ENCODE data around the gene OR6X1. TPM values are rescaled to one million over a fixed set of nuclear protein-coding genes. Genes with fewer than 3 reads are reported as not detected.

The OR6X1 gene, protein sequence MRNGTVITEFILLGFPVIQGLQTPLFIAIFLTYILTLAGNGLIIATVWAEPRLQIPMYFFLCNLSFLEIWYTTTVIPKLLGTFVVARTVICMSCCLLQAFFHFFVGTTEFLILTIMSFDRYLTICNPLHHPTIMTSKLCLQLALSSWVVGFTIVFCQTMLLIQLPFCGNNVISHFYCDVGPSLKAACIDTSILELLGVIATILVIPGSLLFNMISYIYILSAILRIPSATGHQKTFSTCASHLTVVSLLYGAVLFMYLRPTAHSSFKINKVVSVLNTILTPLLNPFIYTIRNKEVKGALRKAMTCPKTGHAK
- not detected for total RNA-seq
- polyA plus RNA-seq: not detected

DNA sequence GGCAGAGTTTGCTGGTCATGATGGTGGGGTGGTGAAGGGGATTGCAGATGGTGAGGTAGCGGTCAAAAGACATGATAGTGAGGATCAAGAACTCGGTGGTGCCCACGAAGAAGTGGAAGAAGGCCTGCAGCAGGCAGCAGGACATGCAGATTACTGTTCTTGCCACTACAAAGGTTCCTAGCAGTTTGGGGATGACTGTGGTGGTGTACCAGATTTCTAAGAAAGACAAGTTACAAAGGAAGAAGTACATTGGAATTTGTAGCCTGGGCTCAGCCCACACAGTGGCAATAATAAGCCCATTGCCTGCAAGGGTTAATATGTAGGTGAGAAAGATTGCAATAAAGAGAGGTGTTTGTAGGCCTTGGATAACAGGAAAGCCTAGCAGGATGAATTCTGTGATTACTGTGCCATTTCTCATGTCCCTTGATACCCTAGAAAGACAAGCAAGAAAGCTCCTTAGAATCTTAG lies at the start of gene OR6X1:
Gene OR6X1 (minus strand): TSS at position 418 of the 468 bp plus-strand sequence. CDS start 0 bp downstream, at position 418.
- intact Hi-C loops (cut with DNase I): no loop called here
- H3K4me1 ChIP-seq: no peaks in the 10 kb centered on the region
- H3K27ac ChIP-seq: no peak within 1 kb of the TSS
- TF ChIP-seq, protein P1, sequence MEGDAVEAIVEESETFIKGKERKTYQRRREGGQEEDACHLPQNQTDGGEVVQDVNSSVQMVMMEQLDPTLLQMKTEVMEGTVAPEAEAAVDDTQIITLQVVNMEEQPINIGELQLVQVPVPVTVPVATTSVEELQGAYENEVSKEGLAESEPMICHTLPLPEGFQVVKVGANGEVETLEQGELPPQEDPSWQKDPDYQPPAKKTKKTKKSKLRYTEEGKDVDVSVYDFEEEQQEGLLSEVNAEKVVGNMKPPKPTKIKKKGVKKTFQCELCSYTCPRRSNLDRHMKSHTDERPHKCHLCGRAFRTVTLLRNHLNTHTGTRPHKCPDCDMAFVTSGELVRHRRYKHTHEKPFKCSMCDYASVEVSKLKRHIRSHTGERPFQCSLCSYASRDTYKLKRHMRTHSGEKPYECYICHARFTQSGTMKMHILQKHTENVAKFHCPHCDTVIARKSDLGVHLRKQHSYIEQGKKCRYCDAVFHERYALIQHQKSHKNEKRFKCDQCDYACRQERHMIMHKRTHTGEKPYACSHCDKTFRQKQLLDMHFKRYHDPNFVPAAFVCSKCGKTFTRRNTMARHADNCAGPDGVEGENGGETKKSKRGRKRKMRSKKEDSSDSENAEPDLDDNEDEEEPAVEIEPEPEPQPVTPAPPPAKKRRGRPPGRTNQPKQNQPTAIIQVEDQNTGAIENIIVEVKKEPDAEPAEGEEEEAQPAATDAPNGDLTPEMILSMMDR (IDR thresholded peaks at IDR 0.05): no peak
- ATAC-seq (no peak), DNase-seq (no peak), FAIRE-seq (no peak)
- no peaks in the 10 kb centered on the region for H3K36me3 ChIP-seq
- no peaks in the 10 kb centered on the region for H3K27me3 ChIP-seq
- no peak within 1 kb of the TSS for H3K4me3 ChIP-seq
- WGBS, 2 donors: 91 to 93% methylated on average over 3 of the region's 3 CpGs
- H3K9me3 ChIP-seq: no peaks in the 10 kb centered on the region

DNA sequence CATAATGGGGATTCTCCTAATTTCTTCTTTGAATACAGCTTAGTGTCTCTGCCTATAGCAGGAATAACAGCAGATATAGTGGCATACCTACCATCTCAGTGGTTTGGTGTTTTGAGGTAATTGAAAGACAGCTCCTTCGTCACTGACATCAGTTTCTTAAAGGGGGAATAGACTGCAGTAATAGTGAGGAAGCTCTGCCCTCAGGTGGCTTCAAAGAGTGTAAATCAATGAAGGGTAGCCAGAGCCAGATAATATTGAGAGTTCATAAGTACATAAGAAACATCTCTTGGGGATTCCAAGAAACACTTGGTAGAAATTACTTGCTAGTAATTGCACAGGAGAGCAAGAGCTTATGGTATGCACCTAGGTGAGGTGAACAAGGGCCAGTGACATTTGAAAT lies 47.4 kb upstream of the OR6X1 start:
- H3K9me3 ChIP-seq: no peaks in the 10 kb centered on the region
- FAIRE-seq (no peak), ATAC-seq (no peak), DNase-seq (no peak)
- H3K4me3 ChIP-seq: no peak overlapping the region
- H3K36me3 ChIP-seq: no peaks in the 10 kb centered on the region
- no peaks in the 10 kb centered on the region for H3K27me3 ChIP-seq
- TF ChIP-seq, protein P1 (IDR thresholded peaks at IDR 0.05): no peak
- peak overlapping the region in 2 of 4 donors; percentile 24 for H3K27ac ChIP-seq
- WGBS, 2 donors: 1 to 58% methylated on average over 1 of the region's 1 CpG
- intact Hi-C loops (cut with DNase I): no loop called here
- peaks cover 11 to 13% (median 12%) of the 10 kb centered on the region in 3 donors for H3K4me1 ChIP-seq

DNA sequence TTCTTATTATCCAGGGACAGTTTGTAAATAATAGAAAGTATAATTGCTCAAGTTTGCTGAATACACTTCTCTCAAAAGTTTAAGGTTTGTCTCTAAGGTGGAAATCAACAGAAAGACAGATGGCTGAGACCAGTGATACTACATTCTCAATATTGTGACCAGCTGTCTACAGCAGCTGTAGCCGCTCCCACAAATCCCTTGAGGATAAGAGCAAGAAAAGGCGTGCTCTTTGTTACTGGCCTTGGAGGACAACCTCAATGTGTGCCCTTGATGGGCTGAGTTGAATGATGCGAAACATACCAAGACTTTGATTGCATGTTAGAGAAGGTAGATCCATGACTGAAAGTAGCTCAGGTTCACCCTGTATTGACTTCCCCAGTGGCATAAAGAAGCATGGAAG lies 45.7 kb upstream of the OR6X1 start:
- H3K9me3 ChIP-seq: no peaks in the 10 kb centered on the region
- DNase-seq (peak in 4 of 6 donors; percentile 32 to 74 (median 54)), ATAC-seq (peak; percentile 16 to 48 (median 44)), FAIRE-seq (no peak)
- TF ChIP-seq, protein P1 (IDR thresholded peaks at IDR 0.05): no peak
- H3K36me3 ChIP-seq: no peaks in the 10 kb centered on the region
- H3K4me1 ChIP-seq: peaks cover 11 to 18% (median 12%) of the 10 kb centered on the region in 3 donors
- peak overlapping the region in 1 of 4 donors; percentile 27 for H3K4me3 ChIP-seq
- no peaks in the 10 kb centered on the region for H3K27me3 ChIP-seq
- peak overlapping the region; percentile 40 to 88 (median 86) for H3K27ac ChIP-seq
- intact Hi-C loops (cut with DNase I): no loop called here
- 33 to 45% methylated on average over 3 of the region's 3 CpGs for WGBS, 2 donors

DNA sequence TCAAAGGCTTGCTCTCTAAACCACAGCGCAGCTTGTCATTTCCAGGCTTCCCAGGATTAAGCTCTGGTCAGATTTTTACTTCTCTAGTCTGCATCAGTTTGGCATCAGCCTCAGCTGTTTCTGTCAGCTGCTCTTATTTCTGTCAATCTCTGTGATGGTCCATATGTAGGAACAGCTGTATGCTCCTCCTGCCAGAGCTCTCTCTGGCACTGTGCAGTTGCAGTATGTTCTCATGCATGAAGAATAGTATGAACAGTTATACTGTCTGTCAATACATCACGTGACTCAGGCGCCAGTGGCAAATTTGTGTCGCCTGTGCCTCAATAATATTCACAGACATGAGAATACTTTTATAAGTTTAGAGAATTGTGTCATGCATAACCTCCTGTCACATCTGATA lies 45.1 kb upstream of the OR6X1 start:
- peak in 1 of 6 donors; percentile 20 for DNase-seq

More for the DNA sequence above, 45.1 kb upstream of the OR6X1 start:
- Histone ChIP-seq H3K9me3 (no peaks in the 10 kb centered on the region), H3K4me1 (peaks cover 11 to 18% (median 12%) of the 10 kb centered on the region in 3 donors), H3K27ac (peak overlapping the region; percentile 56 to 88 (median 86)), H3K4me3 (peak overlapping the region in 2 of 4 donors; percentile 1 to 27), H3K36me3 (no peaks in the 10 kb centered on the region), H3K27me3 (no peaks in the 10 kb centered on the region)
- 44 to 47% methylated on average over 4 of the region's 4 CpGs for WGBS, 2 donors
- FAIRE-seq (no peak), ATAC-seq (peak; percentile 25 to 51 (median 40))
- TF ChIP-seq, protein P1 (IDR thresholded peaks at IDR 0.05): no peak
- intact Hi-C loops (cut with DNase I): no loop called here
